Heart left ventricle (tissue), 13 donors: ENCODE results near the gene FAM3A.

Experiments used
- CTCF ChIP-seq, 12 donors: fragments of 200-600 bp; sonication (generic) in 4 of 12; IDR thresholded peaks; one replicate each; pipeline versions ENCODE4 v1.5.0 to v1.8.0; 2018 to 2022; ENCODE audit warnings: antibody characterized with exemption in 12 of 12, mild to moderate bottlenecking in 5 of 12
- POLR2A ChIP-seq, 2 donors: fragments of 450-650 bp; IDR thresholded peaks; one replicate each; pipeline ENCODE4 v1.6.1; 2017; ENCODE audit warnings: antibody characterized with exemption in 2 of 2, mild to moderate bottlenecking in 2 of 2, moderate library complexity in 2 of 2
- donor health status: ischemic (EF 13 %, LVEDD 7.1; RV severe dilation, severe dysfunction).
- donor health status: DM: no; HTN: yes; CAD: no.
- donor health status: DM: no; HTN: no; CAD: no.
- donor health status: ischemic (EF 25% LVEDD 6.9; RV normal size, moderate dysfunction).
- donor health status: ischemic (EF 25% LVEDD 5.7; RV mildly dilated, moderate dysfunction).
- donor health status: ischemic (EF 35%, LVEDD 5.7; RV mildly dilated, moderate dysfunction).
- donor health status: nonischemic (EF 11% LVEDD 7.7; RV severe dilation, severe dysfunction).
- donor health status: DM: yes; HTN: yes; CAD: no.
- donor health status: PGD.
- donor health status: ischemic (EF 29% LVEDD 5.4; RV normal size, mild dysfunction).
- donor health status: nonischemic (EF 23%, LVEDD 6.1; RV moderate dilation, normal function).

GRCh38 chrX:154513716-154514115 lies 2.3 kb downstream of the FAM3A start:
- TF ChIP-seq CTCF (IDR thresholded peaks at IDR 0.05) (no peak), POLR2A (IDR thresholded peaks at IDR 0.05) (no peak)
